ENCODE measurements around the gene F2. TPM values are rescaled to one million over a fixed set of nuclear protein-coding genes. Genes with fewer than 3 reads are reported as not detected.
"Not testable (repeated sequence)": the region's sequence is repeated elsewhere in the genome, so short reads cannot be mapped to it uniquely, and the experiment has no call there.

F2 gene
- total RNA-seq, 1 donor from 2014 or later: not detected

- not testable (repeated sequence) for DNase-seq (ENCODE audit: low read depth in 2 of 2)
Measured at GRCh38 chr11:46717825-46718154, 1.2 kb upstream of the F2 start.

GRCh38 chr11:46718155-46719019 lies 626 bp upstream of the F2 start:
- peak in 1 of 2 donors; percentile 31 for DNase-seq (ENCODE audit: low read depth in 2 of 2)

GRCh38 chr11:46719543-46720218 lies 668 bp downstream of the F2 start:
- no peak for DNase-seq (ENCODE audit: low read depth in 2 of 2)

- no peak for DNase-seq (ENCODE audit: low read depth in 2 of 2)
Measured at GRCh38 chr11:46721286-46721685, 2.3 kb downstream of the F2 start.

GRCh38 chr11:46722566-46723358 lies 3.7 kb downstream of the F2 start:
- no peak for DNase-seq (ENCODE audit: low read depth in 2 of 2)

- DNase-seq (ENCODE audit: low read depth in 2 of 2): no peak
Measured at GRCh38 chr11:46723359-46723680, 4.3 kb downstream of the F2 start.

- DNase-seq (ENCODE audit: low read depth in 2 of 2): no peak
Measured at GRCh38 chr11:46724088-46724487, 5.1 kb downstream of the F2 start.

GRCh38 chr11:46725338-46726205 lies 6.6 kb downstream of the F2 start:
- DNase-seq (ENCODE audit: low read depth in 2 of 2): no peak

- no peak for DNase-seq (ENCODE audit: low read depth in 2 of 2)
Measured at GRCh38 chr11:46726206-46726862, 7.3 kb downstream of the F2 start.

- DNase-seq (ENCODE audit: low read depth in 2 of 2): no peak
Measured at GRCh38 chr11:46727952-46728658, 9.1 kb downstream of the F2 start.

GRCh38 chr11:46728659-46729040 lies 9.6 kb downstream of the F2 start:
- DNase-seq (ENCODE audit: low read depth in 2 of 2): no peak

- no peak for DNase-seq (ENCODE audit: low read depth in 2 of 2)
Measured at GRCh38 chr11:46729110-46730027, 10.4 kb downstream of the F2 start.

- no peak for DNase-seq (ENCODE audit: low read depth in 2 of 2)
Measured at GRCh38 chr11:46731545-46731944, 12.5 kb downstream of the F2 start.

GRCh38 chr11:46733234-46733633 lies 14.2 kb downstream of the F2 start:
- no peak for DNase-seq (ENCODE audit: low read depth in 2 of 2)

- no peak for DNase-seq (ENCODE audit: low read depth in 2 of 2)
Measured at GRCh38 chr11:46736146-46736545, 17.1 kb downstream of the F2 start.

GRCh38 chr11:46736615-46737014 lies 17.6 kb downstream of the F2 start:
- DNase-seq (ENCODE audit: low read depth in 2 of 2): peak in 1 of 2 donors; percentile 86

GRCh38 chr11:46737699-46738098 lies 18.7 kb downstream of the F2 start:
- DNase-seq (ENCODE audit: low read depth in 2 of 2): no peak

GRCh38 chr11:46738887-46739286 lies 19.9 kb downstream of the F2 start:
- DNase-seq (ENCODE audit: low read depth in 2 of 2): no peak
